ENCODE data around the gene BIRC5.

Gene BIRC5

GRCh38 chr17:78173097-78173715 lies 40.8 kb upstream of the BIRC5 start:
- DNase-seq (ENCODE audit: insufficient read length) (peak; percentile 62), FAIRE-seq (peak; percentile 85)
- TF ChIP-seq POLR2AphosphoS5 (IDR thresholded peaks at IDR 0.05; ENCODE audit: low read depth, low read length) (peak; percentile 47; the same call in 1 of the 2 replicates), POLR2A (IDR thresholded peaks at IDR 0.05; ENCODE audit: low read depth, low read length) (peak; percentile 52), TAF1 (IDR thresholded peaks at IDR 0.05; ENCODE audit: borderline replicate concordance, low read depth, low read length) (no peak)

GRCh38 chr17:78174346-78174869 lies 39.6 kb upstream of the BIRC5 start:
- DNase-seq (ENCODE audit: insufficient read length) (no peak), FAIRE-seq (no peak)
- TF ChIP-seq POLR2AphosphoS5 (IDR thresholded peaks at IDR 0.05; ENCODE audit: low read depth, low read length), result peak; percentile 92
- TF ChIP-seq POLR2A (IDR thresholded peaks at IDR 0.05; ENCODE audit: low read depth, low read length), result peak; percentile 90
- TF ChIP-seq TAF1 (IDR thresholded peaks at IDR 0.05; ENCODE audit: borderline replicate concordance, low read depth, low read length), result no peak

DNA sequence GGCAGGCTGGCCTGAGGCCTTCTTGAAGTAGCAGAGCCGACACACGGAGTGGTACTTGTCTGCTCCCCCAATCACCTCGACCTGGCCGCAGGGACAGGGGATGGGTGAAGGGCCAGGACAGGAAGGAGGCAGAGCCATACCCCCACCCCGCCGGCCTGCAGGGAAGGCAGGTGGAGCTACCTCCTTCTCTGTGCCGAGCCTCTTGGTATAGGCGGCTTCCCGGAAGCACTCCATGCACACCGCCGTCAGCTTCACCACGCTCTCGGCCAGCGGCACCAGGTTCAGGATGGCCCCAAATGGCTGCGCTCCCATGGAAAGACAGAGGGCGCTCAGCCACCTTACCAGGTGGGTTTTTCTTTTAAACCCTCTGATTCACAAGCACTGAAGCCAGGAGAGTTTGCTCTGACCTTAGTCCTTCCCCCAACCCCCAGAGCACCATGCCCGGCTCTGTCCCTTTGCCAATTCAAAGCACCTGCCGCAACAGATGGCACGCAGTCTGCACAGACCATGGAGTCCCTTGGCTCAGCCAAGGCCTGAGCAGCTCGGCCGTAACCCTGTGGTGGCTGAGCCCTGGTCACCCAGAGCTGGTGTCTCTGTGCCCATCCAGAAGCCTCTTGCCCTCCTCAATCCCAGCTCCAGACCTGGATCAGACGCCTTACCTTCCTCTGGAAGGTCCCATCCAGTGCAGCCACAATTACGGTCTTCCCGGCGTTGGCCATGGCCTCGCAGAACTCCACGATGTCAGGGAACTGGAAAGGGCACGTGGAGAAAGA lies 39.0 kb upstream of the BIRC5 start:
- TF ChIP-seq POLR2AphosphoS5 (IDR thresholded peaks at IDR 0.05; ENCODE audit: low read depth, low read length) (no peak; the same call in 1 of the 2 replicates), POLR2A (IDR thresholded peaks at IDR 0.05; ENCODE audit: low read depth, low read length) (peak; percentile 50), TAF1 (IDR thresholded peaks at IDR 0.05; ENCODE audit: borderline replicate concordance, low read depth, low read length) (no peak)
- no peak for DNase-seq (ENCODE audit: insufficient read length)
- no peak for FAIRE-seq

GRCh38 chr17:78175643-78175981 lies 38.4 kb upstream of the BIRC5 start:
- TF ChIP-seq TAF1 (IDR thresholded peaks at IDR 0.05; ENCODE audit: borderline replicate concordance, low read depth, low read length) (no peak), POLR2A (IDR thresholded peaks at IDR 0.05; ENCODE audit: low read depth, low read length) (no peak; the same call in 1 of the 2 replicates), POLR2AphosphoS5 (IDR thresholded peaks at IDR 0.05; ENCODE audit: low read depth, low read length) (no peak; the same call in 1 of the 2 replicates)
- FAIRE-seq (no peak), DNase-seq (ENCODE audit: insufficient read length) (no peak)

GRCh38 chr17:78176548-78177025 lies 37.5 kb upstream of the BIRC5 start:
- peak; percentile 71 for DNase-seq (ENCODE audit: insufficient read length)
- TF ChIP-seq POLR2AphosphoS5 (IDR thresholded peaks at IDR 0.05; ENCODE audit: low read depth, low read length) (peak; percentile 83), POLR2A (IDR thresholded peaks at IDR 0.05; ENCODE audit: low read depth, low read length) (no peak)
- peak; percentile 42 for FAIRE-seq

DNA sequence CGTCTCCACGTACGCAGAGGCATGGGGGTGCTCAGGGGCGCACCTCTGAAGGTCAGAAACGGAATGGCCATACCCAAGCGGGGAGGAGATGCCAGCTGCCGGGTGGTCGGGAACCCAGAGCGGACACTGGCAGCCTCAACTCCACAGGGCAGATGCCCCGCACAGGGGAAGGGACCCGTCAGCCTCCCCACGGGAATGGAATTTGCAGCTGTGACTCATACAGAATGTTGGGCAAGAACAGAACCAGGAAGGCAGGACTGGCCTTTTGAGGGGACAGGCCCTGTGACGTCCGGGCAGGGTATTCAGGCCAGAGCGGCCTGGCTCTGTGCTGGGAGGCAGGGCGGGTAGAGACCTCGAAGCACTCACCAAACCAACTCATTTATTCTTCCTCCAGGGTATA lies 34.7 kb upstream of the BIRC5 start:
- FAIRE-seq, result no peak
- DNase-seq (ENCODE audit: insufficient read length), result no peak

GRCh38 chr17:78180083-78180482 lies 34.0 kb upstream of the BIRC5 start:
- TF ChIP-seq TAF1 (IDR thresholded peaks at IDR 0.05; ENCODE audit: borderline replicate concordance, low read depth, low read length), result no peak
- no peak for TF ChIP-seq POLR2A (IDR thresholded peaks at IDR 0.05; ENCODE audit: low read depth, low read length)
- TF ChIP-seq POLR2AphosphoS5 (IDR thresholded peaks at IDR 0.05; ENCODE audit: low read depth, low read length), result no peak
- DNase-seq (ENCODE audit: insufficient read length), result no peak
- FAIRE-seq, result no peak

More for the DNA sequence above, 34.7 kb upstream of the BIRC5 start:
- no peak for TF ChIP-seq TAF1 (IDR thresholded peaks at IDR 0.05; ENCODE audit: borderline replicate concordance, low read depth, low read length)
- TF ChIP-seq POLR2AphosphoS5 (IDR thresholded peaks at IDR 0.05; ENCODE audit: low read depth, low read length), result no peak; the same call in 1 of the 2 replicates
- TF ChIP-seq POLR2A (IDR thresholded peaks at IDR 0.05; ENCODE audit: low read depth, low read length), result no peak

DNA sequence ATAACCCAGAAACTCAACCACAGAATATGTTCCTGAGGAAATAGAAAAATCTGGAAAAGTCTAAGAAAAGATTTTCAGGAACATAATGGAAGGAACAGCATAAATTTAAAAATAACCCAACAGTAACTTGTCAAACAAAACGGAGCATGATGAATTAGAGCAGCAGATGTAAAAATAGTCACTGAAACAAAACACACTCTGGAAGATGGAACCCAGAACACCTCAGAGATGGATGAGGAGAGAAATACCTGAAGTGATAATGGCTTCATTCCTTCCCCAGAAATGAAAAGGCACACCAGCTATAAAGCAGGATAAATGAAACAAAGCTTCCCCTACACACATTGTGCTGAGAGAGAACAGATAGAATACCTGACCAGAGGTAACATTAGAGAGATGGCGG lies 33.5 kb upstream of the BIRC5 start:
- FAIRE-seq (no peak), DNase-seq (ENCODE audit: insufficient read length) (no peak)
- TF ChIP-seq POLR2AphosphoS5 (IDR thresholded peaks at IDR 0.05; ENCODE audit: low read depth, low read length) (no peak), TAF1 (IDR thresholded peaks at IDR 0.05; ENCODE audit: borderline replicate concordance, low read depth, low read length) (no peak), POLR2A (IDR thresholded peaks at IDR 0.05; ENCODE audit: low read depth, low read length) (no peak)

DNA sequence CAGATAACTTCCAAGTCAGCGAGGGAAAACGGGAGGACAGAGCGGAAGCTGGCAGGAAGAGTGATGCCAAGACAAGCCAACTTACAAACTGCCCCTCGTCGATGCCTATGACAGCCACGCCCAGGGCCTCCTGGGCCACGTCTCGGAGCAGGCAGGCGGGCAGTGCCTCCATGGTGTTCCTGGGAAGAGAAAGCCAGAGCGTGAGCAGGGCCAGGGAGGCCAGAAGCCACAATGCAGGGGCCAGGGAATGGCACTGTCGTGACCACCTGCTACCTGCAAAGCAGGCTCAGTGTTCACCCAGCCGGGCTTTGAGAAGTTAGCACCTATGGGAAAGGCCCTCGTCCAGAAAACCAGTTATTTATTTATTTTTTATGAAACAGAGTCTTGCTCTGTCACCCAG lies 31.5 kb upstream of the BIRC5 start:
- FAIRE-seq (no peak), DNase-seq (ENCODE audit: insufficient read length) (no peak)
- no peak for TF ChIP-seq POLR2A (IDR thresholded peaks at IDR 0.05; ENCODE audit: low read depth, low read length)
- no peak for TF ChIP-seq POLR2AphosphoS5 (IDR thresholded peaks at IDR 0.05; ENCODE audit: low read depth, low read length)
- no peak for TF ChIP-seq TAF1 (IDR thresholded peaks at IDR 0.05; ENCODE audit: borderline replicate concordance, low read depth, low read length)

- FAIRE-seq (no peak), DNase-seq (ENCODE audit: insufficient read length) (no peak)
- TF ChIP-seq POLR2AphosphoS5 (IDR thresholded peaks at IDR 0.05; ENCODE audit: low read depth, low read length) (no peak), POLR2A (IDR thresholded peaks at IDR 0.05; ENCODE audit: low read depth, low read length) (no peak)
Observed at GRCh38 chr17:78183916-78184315, 30.1 kb upstream of the BIRC5 start.

GRCh38 chr17:78184351-78184750 lies 29.7 kb upstream of the BIRC5 start:
- no peak for FAIRE-seq
- DNase-seq (ENCODE audit: insufficient read length), result no peak
- TF ChIP-seq TAF1 (IDR thresholded peaks at IDR 0.05; ENCODE audit: borderline replicate concordance, low read depth, low read length) (no peak), POLR2AphosphoS5 (IDR thresholded peaks at IDR 0.05; ENCODE audit: low read depth, low read length) (no peak), POLR2A (IDR thresholded peaks at IDR 0.05; ENCODE audit: low read depth, low read length) (no peak)

DNA sequence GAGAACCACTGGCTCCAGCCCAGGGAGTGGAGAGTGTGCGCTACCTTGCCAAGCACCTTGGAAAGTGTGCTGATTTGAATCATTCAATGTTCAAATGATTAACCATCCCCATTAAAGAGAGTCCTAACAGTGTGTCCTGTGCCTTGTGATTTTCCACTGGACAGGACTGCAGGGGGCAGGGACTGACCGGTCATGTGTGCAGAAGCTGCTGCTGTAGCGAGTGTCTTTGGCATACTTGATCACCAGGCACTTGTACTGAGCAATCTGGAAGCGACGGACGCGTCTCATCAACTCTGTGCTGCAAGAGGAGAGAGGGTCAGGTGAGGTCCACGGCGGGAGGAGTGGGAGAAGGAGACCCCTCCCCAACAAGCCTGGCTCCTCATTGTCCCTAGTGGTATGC lies 29.2 kb upstream of the BIRC5 start:
- DNase-seq (ENCODE audit: insufficient read length), result no peak
- no peak for TF ChIP-seq TAF1 (IDR thresholded peaks at IDR 0.05; ENCODE audit: borderline replicate concordance, low read depth, low read length)
- FAIRE-seq, result no peak
